Erythroblast (primary cell): ENCODE measurements around the gene NDST1.

ENCODE experiments used
- DNase-seq, 2 experiments: peaks; one replicate each; lab custom pipeline; 2025; lab: John Stamatoyannopoulos, UW
- GATA1 ChIP-seq: IDR thresholded peaks from 2 replicates; pipeline ENCODE4 v1.6.1; 2011; ENCODE audit warnings: low read depth, mild to moderate bottlenecking, control low read depth, low read length, moderate library complexity
- POLR2A ChIP-seq: IDR thresholded peaks from 2 replicates; pipeline ENCODE4 v1.6.1; 2011; ENCODE audit warnings: mild to moderate bottlenecking, low read length

Gene NDST1

DNA sequence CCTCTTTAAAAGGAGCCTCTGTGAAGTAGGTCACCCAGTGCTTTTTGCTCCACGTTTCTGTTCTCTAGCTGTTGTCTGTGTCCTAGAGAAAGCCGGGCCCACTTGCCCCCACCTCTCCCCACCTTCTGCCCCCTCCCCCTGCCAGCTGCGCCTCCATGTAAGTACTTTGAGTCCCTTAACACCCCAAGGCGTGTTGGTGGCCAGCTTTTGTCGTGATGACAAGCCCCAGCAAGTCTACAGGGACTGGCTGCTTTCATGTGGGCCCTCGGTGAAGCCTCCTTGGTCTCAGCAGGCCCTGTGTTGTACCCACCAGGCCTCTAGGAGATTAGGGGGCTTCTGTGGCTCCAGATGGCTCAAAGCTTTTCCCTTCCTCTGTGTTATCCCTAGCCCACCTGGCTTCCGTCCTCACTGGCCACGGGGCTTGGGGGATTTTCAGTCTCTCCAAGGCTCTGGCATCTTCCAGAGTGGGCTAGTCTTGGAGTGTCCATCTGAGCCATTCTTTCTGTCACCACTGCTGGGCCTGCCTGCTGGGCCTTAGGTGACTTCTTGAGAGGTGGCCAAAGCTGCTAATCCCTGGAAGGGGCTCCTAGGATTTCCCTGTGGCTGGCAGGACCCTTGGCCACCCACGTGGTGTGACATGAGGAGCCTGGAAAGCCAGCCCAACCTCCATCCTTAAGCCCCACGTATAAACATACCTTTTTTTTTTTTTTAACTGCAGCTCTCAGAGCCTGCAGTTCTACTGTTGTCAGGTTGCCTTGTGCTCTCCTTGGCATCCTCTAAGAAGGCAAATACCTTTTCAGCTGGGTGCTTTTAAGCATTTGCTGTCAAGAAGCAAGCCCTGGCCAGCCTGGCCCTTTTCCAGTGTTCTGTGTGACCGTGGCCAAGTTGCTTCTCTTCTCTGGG, 1.1 kb upstream of the NDST1 start:
- no peak for DNase-seq
- TF ChIP-seq POLR2A: no peak
- no peak for TF ChIP-seq GATA1

DNA sequence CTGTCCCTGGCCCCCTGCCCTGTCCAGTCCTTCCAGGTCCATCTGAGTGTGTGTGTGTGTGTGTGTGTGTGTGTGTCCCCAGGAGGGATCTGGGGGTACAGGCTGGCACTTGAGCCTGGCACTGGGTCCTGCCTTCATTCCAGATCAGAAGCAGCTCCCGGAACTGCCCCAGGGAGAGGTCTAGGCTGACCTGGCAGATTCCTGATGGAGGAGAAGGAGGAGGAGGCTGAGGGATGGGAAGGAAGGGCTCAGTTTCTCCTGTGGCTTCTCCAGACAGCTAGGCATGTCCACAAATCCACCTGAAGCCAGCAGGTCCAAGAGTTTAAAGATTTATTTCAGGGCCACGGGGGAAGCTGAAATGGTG, 328 bp downstream of the NDST1 start:
- no peak for DNase-seq
- no peak for TF ChIP-seq POLR2A
- TF ChIP-seq GATA1: no peak

DNA sequence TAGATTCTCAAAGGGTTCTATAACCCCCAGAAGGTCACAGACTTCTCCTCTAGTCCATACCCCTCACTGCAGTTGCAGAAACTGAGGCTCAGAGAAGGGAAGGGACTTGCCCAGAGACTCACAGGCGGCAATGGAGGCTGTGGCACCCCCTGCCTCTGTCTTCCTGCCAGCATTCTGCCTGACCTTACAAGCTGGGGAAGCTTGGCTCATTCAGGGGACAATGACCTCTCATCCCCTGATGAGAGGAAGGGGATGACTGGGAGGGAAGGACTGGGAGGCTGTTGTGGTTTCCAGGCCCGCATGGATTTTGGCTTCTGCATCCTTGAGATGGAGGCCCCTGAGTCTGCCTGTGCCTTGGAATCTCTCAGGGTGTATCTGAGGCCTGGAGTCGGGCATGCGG, 897 bp downstream of the NDST1 start:
- no peak for TF ChIP-seq GATA1
- no peak for TF ChIP-seq POLR2A
- DNase-seq: no peak

DNA sequence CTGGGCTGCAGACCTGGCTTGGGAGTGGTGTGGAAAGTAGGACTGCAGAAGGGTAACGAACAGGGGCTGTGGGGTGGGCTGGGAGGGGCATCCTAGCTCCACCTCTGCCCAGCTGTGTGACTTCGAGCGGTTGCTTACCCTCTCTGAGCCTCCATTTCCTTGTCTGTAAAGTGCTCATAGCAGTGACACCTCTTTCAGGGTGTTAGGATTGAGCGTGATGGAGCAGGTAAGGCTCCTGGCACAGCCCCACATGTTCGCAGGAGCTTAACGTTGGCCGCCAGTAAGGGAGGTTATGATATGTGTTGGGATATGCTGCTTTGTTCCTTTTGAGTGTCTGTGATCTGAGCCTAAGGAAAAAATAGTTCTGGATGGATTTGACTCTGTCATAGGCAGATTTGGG, 2.1 kb downstream of the NDST1 start:
- TF ChIP-seq GATA1 (no peak), POLR2A (no peak)
- DNase-seq: no peak

DNA sequence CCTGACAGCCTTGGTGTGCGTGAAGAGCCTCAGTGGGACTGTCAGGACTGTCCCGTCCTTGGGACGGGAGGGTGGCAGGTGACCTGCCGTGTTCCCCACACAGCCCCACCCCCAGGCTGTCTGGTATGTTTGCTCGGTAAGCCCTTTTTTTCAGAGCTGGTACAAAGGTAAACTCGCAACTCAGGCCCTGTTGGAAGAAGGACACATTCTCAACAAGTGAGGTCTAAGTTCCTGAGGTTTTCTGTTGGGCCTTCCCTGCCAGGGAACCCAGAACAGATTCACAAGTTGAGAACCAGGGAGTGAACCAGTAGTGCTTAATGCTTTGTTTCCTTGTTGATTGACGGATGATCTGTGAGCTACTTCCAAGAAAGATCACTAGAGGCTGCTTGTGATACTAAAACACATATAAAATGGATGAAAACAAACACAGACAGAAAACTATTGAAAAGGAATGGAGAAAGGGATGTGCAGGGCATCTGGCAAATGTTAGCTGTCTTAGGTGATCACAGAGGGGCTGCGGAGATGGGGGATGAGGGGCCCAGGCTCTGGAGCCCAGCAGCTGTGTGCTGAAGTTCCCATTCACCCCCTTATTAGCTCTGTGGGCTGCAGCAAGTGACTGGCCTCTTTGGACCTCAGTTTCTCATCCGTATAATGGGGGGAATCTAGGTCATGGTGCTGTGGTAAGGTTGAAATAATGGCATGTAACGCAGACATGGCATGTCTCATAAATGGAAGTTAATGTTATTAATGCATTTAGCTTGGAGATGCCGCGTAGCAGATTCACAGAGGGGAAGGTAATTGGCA, 2.7 kb downstream of the NDST1 start:
- TF ChIP-seq GATA1: no peak
- TF ChIP-seq POLR2A: no peak
- no peak for DNase-seq

DNA sequence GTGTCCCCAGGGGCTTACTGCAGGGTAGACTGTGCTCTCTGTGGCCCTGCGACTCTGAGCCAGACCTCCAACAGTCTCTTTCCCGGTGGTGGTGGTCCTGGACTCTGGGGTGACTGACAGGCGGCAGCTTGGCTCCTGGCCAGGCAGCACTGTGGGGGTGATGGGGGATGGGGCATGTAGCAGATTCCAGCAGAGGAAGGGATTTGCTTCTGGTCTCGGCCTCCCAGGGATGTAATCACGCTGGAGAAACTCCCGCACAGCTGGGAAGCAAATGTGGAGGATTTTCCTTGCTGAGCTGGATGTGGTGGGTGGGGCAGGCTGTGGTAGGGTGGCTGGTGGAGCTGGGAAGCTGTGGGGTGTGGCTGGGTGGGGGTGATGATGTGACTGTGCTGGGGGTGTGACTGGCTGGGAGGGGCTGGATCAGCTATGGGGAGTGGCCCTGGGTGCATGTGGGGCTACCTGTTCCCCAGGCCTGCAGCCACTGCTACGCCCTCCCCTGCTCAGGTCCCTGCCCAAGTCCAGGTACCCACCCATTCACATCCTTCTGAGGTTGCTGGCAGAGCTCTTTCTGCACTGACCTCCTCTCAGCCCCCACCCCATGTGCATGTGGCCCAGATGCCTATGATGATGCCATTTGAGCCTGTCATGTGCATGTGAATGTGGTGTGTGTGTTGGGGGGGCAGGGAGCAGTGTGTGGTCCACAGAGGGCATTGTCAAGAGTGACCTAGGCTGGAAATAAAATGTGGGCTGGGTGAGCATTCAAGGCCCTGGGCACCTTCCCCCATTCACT, 3.8 kb downstream of the NDST1 start:
- no peak for TF ChIP-seq GATA1
- no peak for TF ChIP-seq POLR2A
- peak; percentile 26 to 40 for DNase-seq

DNA sequence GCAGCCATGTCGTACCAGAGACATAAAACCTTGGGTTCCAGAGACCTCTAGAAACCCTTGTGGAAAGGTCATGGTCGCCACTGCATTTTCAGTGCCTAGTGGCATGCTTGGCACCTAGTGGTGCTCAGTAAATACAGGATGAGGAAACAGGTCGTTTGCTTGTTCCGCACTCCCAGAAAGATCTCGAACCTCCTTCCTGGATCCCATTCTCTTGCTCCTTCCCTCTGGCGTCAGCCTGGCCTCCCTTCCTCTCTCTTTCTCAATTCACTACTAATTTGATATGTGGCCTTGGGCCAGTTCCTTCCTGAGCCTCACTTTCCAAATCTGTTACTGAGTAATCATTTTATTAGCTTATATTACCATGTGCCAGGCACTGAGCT, 4.4 kb downstream of the NDST1 start:
- TF ChIP-seq POLR2A (no peak), GATA1 (no peak)
- DNase-seq: no peak

DNA sequence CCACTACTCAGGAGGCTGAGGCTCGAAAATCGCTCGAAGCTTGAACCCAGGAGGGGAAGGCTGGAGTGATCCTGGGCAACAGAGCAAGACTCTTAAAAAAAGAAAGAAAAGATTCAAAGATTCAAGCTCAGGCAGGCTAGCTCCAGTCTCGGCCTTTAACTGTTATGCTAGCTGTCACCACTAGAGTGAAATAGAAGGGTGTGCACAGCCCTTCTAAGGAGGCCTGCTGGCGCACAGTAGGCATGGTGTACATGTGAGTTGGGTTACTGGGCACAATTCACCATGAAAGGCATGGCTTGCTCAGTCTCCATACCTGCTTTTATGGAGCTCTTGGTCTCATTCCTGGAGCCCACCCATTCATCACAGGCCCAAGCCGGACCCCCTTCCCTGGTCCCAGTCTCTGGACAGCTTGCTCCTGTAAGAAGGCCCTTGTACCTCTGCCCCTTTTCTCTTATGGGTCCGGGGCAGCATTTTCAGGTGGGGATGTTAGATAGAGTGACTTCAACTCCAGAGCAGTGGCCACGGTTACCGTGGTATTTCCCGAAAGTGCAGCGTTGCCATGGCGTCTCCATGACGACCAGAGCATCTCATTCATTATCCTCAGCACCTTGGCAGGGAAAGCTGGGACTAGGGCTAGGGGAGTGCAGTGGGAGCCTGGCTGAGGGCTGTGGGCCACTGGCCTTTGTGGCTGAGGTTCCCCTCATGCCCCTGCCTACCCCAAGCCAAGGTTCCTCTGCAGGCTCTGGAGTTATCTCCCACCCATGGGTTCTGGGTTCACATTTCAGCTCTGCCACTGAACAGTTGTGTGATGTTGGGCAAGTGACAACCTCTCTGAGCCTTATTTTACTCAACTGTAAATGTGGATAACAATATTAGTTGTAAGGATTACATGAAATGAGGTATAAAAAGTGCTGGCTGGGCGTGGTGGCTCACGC, 5.7 kb downstream of the NDST1 start:
- peak; percentile 32 to 37 for DNase-seq
- TF ChIP-seq POLR2A: no peak
- no peak for TF ChIP-seq GATA1

DNA sequence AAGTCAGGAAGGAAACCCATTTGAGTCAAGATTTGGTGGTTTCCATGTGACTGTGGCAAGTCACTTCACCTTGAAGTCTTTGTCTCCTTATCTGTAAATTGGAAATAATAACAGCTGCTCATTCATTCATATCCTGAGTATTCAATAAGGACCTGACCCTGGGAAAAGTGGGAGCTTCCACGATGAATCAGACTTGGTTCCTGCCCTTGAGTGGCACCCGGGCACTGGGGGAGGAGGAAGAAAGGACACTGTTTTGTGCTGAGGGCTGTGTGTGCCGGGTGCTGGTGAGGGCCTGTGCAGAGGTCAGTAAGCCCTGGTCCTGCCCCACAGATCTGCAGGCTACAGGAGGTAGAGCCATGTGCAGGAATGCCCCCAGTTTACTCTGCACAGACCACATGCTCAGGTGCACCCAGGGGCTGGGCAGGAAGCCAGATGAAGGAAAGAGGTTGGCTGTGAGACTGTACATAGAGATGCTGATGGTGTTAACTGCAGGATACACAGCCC, 6.8 kb downstream of the NDST1 start:
- DNase-seq: no peak
- TF ChIP-seq GATA1 (no peak), POLR2A (no peak)

DNA sequence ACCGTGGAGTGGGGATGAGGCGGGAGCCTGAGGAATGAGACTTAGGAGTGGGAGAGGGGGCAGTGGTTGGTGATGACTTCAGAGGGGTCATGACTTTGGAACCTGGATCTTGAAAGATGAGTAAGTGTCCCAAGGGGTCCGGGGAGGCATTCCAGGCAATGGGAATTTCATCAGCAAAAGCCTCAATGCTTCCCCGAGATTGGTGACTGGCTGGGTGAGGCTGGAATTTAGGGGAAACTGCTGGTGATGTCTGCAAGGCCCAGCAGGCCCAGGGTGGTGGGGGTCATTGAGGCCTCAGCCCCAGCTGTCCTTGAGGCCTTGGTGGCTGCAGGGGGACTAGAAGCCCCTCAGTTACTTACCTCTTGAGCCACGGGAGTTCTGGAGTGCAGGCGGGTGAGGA, 7.5 kb downstream of the NDST1 start:
- DNase-seq: no peak
- TF ChIP-seq POLR2A (no peak), GATA1 (no peak)

DNA sequence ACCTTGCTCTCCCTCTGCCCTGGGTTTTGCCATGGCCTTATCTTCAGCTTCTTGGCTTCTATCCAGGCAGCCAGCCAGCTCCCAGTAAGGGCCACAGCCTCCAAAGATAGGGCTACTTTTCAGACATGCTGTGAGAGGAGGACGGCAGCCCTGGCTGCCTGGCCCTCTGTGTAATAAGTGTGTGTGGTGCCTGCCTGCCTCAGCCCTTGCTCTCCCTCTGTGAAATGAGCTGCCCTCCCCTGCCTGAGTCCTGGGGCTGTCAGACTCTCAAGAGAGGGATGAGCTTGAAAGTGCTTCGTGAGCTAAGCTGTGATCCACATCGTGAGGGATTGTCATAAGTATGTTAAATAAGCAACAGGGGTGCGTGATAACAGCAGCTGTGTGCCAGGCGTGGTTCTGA, 8.1 kb downstream of the NDST1 start:
- DNase-seq: peak; percentile 81 to 87
- TF ChIP-seq GATA1 (no peak), POLR2A (no peak)
